H9 (cell line): ENCODE data around the gene CHD6. TPM values are rescaled to one million over a fixed set of nuclear protein-coding genes. Genes with fewer than 3 reads are reported as not detected.

Experiments
- DNase-seq: peaks from one replicate; pipeline ENCODE4 v3.0.0-alpha.2; 2017
- H2AFZ ChIP-seq: one replicate; pipeline ENCODE4 v1.6.1; 2013; ENCODE audit warnings: mild to moderate bottlenecking, low read length, control low read depth, moderate library complexity
- H2AK5ac ChIP-seq: 2 replicates; pipeline ENCODE4 v1.6.1; 2013; ENCODE audit warnings: low read length, control low read depth, mixed read lengths; ENCODE audit not compliant: insufficient read length
- H2BK120ac ChIP-seq: one replicate; pipeline ENCODE4 v1.6.1; 2013; ENCODE audit warnings: low read depth, mild to moderate bottlenecking, low read length, control low read depth, inconsistent platforms; ENCODE audit not compliant: poor library complexity, severe bottlenecking
- H2BK12ac ChIP-seq: 2 replicates; pipeline ENCODE4 v1.6.1; 2013; ENCODE audit warnings: low read length, control low read depth, mixed read lengths, low read depth; ENCODE audit not compliant: insufficient read length
- H2BK15ac ChIP-seq: 2 replicates; pipeline ENCODE4 v1.6.1; 2013; ENCODE audit warnings: low read depth, low read length, control low read depth
- H2BK20ac ChIP-seq: one replicate; pipeline ENCODE4 v1.6.1; 2013; ENCODE audit warnings: low read depth, mild to moderate bottlenecking, low read length, control low read depth, inconsistent platforms; ENCODE audit not compliant: poor library complexity, severe bottlenecking
- H2BK5ac ChIP-seq: 2 replicates; pipeline ENCODE4 v1.6.1; 2013; ENCODE audit warnings: low read length, control low read depth, mixed read lengths; ENCODE audit not compliant: insufficient read length
- H3K14ac ChIP-seq: 2 replicates; pipeline ENCODE4 v1.6.1; 2013; ENCODE audit warnings: low read length, control low read depth; ENCODE audit not compliant: insufficient read depth
- H3K18ac ChIP-seq: 2 replicates; pipeline ENCODE4 v1.6.1; 2013; ENCODE audit warnings: low read depth, mild to moderate bottlenecking, mixed read lengths, low read length, control low read depth; ENCODE audit not compliant: insufficient read length
- H3K23ac ChIP-seq: 2 replicates; pipeline ENCODE4 v1.6.1; 2013; ENCODE audit warnings: low read length, control low read depth, mixed read lengths, low read depth; ENCODE audit not compliant: insufficient read length
- H3K23me2 ChIP-seq: 2 replicates; pipeline ENCODE4 v1.6.1; 2013; ENCODE audit warnings: low read depth, mild to moderate bottlenecking, mixed read lengths, low read length, control low read depth; ENCODE audit not compliant: insufficient read length, poor library complexity, severe bottlenecking
- H3K27ac ChIP-seq: 2 replicates; pipeline ENCODE4 v1.5.1; 2013; ENCODE audit warnings: low read length, control low read depth, mixed read lengths, low read depth; ENCODE audit not compliant: insufficient read length
- H3K27me3 ChIP-seq: 2 replicates; pipeline ENCODE4 v1.6.1; 2013; ENCODE audit warnings: low read length, control low read depth, inconsistent platforms; ENCODE audit not compliant: insufficient read depth
- H3K4ac ChIP-seq: 2 replicates; pipeline ENCODE4 v1.6.1; 2013; ENCODE audit warnings: low read depth, mild to moderate bottlenecking, control low read depth, inconsistent platforms, low read length, moderate library complexity
- H3K4me1 ChIP-seq: 2 replicates; pipeline ENCODE4 v1.6.1; 2013; ENCODE audit warnings: low read length, control low read depth, inconsistent platforms; ENCODE audit not compliant: insufficient read depth
- H3K4me2 ChIP-seq: 2 replicates; pipeline ENCODE4 v1.6.1; 2013; ENCODE audit warnings: low read length, control low read depth, mixed read lengths; ENCODE audit not compliant: insufficient read length, insufficient read depth
- H3K56ac ChIP-seq: 2 replicates; pipeline ENCODE4 v1.6.1; 2013; ENCODE audit warnings: low read depth, mild to moderate bottlenecking, mixed read lengths, low read length, control low read depth; ENCODE audit not compliant: insufficient read length
- H3K79me1 ChIP-seq: 2 replicates; pipeline ENCODE4 v1.6.1; 2013; ENCODE audit warnings: low read depth, mild to moderate bottlenecking, moderate library complexity, low read length, control low read depth, inconsistent platforms; ENCODE audit not compliant: insufficient read depth, poor library complexity, severe bottlenecking
- H3K79me2 ChIP-seq: 2 replicates; pipeline ENCODE4 v1.6.1; 2013; ENCODE audit warnings: low read length, control low read depth, inconsistent platforms; ENCODE audit not compliant: insufficient read depth
- H3K9ac ChIP-seq: 2 replicates; pipeline ENCODE4 v1.6.1; 2013; ENCODE audit warnings: low read length, control low read depth, mixed read lengths; ENCODE audit not compliant: insufficient read length; ENCODE audit errors: extremely low read depth
- H3K9me3 ChIP-seq: one replicate; pipeline ENCODE4 v1.6.1; 2013; ENCODE audit warnings: low read depth, low read length, inconsistent platforms; ENCODE audit not compliant: control insufficient read depth
- H3T11ph ChIP-seq: one replicate; pipeline ENCODE4 v1.6.1; 2013; ENCODE audit warnings: mild to moderate bottlenecking, low read length, control low read depth, inconsistent platforms
- H4K20me1 ChIP-seq: one replicate; pipeline ENCODE4 v1.6.1; 2013; ENCODE audit not compliant: control insufficient read depth, insufficient read length, insufficient read depth
- H4K5ac ChIP-seq: 2 replicates; pipeline ENCODE4 v1.6.1; 2013; ENCODE audit warnings: low read depth, mild to moderate bottlenecking, mixed read lengths, low read length, control low read depth; ENCODE audit not compliant: insufficient read length
- H4K8ac ChIP-seq: replicated peaks from 2 replicates; pipeline ENCODE4 v1.6.1; 2013; ENCODE audit warnings: low read length, control low read depth, mixed read lengths, low read depth; ENCODE audit not compliant: insufficient read length
- H4K91ac ChIP-seq: 2 replicates; pipeline ENCODE4 v1.6.1; 2013; ENCODE audit warnings: low read depth, mild to moderate bottlenecking, moderate library complexity, mixed read lengths, low read length, control low read depth; ENCODE audit not compliant: insufficient read length
- H3K27ac Mint-ChIP-seq, 3 experiments: 2 replicates in 2 of 3; 3 replicates in 1 of 3; pipeline ENCODE4 v1.8.0; 2020 to 2021; ENCODE audit warnings: mixed read lengths in 3 of 3, mild to moderate bottlenecking in 1 of 3, moderate library complexity in 1 of 3
- H3K27me3 Mint-ChIP-seq: 2 replicates; pipeline ENCODE4 v1.8.0; 2021; ENCODE audit warnings: low read depth, mild to moderate bottlenecking, moderate library complexity, mixed read lengths
- H3K36me3 Mint-ChIP-seq, 3 experiments: 2 replicates in 2 of 3; 3 replicates in 1 of 3; pipeline ENCODE4 v1.8.0; 2020 to 2021; ENCODE audit warnings: low read depth in 3 of 3, mixed read lengths in 3 of 3; ENCODE audit not compliant: insufficient read depth in 1 of 3
- H3K4me1 Mint-ChIP-seq, 2 experiments: 2 replicates each; pipeline ENCODE4 v1.8.0; 2020; ENCODE audit warnings: mixed read lengths in 2 of 2
- H3K4me3 Mint-ChIP-seq, 2 experiments: 2 replicates in 1 of 2; 3 replicates in 1 of 2; pipeline ENCODE4 v1.8.0; 2020 to 2021; ENCODE audit warnings: mild to moderate bottlenecking in 2 of 2, mixed read lengths in 2 of 2, moderate library complexity in 1 of 2
- H3K9me3 Mint-ChIP-seq, 2 experiments: 2 replicates in 1 of 2; 3 replicates in 1 of 2; pipeline ENCODE4 v1.8.0; 2020; ENCODE audit warnings: mild to moderate bottlenecking in 2 of 2, mixed read lengths in 2 of 2, moderate library complexity in 1 of 2
- WGBS: extraction: QIAGEN DNeasy Blood & Tissue Kit; methylation state at CpG from one replicate; pipeline ENCODE4 v1.1.7; 2013; ENCODE audit warnings: missing lambda C conversion rate, low lambda C conversion rate, mixed read lengths; ENCODE audit not compliant: insufficient read length; ENCODE audit errors: extremely low coverage; 5-methylcytosine and 5-hydroxymethylcytosine counted together
- total RNA-seq: library from RNA; stranded (reverse); gene quantifications from 2 replicates; pipeline ENCODE4 v1.2.1, GENCODE V29; 2021
- TF ChIP-seq, protein P1 (sequence below): fragments of 200-600 bp; sonication (generic); conservative IDR thresholded peaks from 3 replicates; pipeline ENCODE4 v1.8.0; 2021; ENCODE audit warnings: antibody characterized with exemption, mild to moderate bottlenecking

Gene CHD6
- total RNA-seq, 1 experiment from 2014 or later: 51.5 TPM

DNA sequence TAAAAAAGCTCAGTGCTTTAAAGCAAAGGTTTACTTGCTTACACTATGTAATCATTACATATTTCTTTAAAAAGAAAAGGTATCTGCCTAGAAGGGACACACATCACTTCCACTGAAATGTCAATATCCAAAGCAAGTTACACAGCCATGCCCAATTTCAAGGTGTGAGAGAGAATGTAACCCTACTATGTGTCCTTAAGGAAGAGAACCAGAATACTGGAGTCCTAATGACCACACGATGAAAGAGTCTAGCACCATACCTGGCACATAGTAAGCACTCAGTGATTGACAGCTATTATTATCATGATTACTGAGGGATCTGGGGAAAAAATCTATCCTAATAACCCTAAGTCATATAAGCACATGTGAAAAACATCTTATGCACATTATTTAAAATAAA, 10.4 kb downstream of the CHD6 start:
- no peak overlapping the region for H2BK20ac ChIP-seq
- H2BK12ac ChIP-seq: no peak overlapping the region
- H2BK5ac ChIP-seq: no peak overlapping the region
- peaks cover 15 to 20% of the 10 kb centered on the region in 2 experiments for H3K4me1 Mint-ChIP-seq
- no peaks in the 10 kb centered on the region; the same call in 1 of the 2 replicates for H3K4me1 ChIP-seq
- H3K4ac ChIP-seq: no peak overlapping the region
- no peaks in the 10 kb centered on the region; a peak in 1 of 5 replicates for H3K9me3 Mint-ChIP-seq
- no peak overlapping the region for H4K8ac ChIP-seq
- H3K14ac ChIP-seq: no peak overlapping the region
- TF ChIP-seq, protein P1, sequence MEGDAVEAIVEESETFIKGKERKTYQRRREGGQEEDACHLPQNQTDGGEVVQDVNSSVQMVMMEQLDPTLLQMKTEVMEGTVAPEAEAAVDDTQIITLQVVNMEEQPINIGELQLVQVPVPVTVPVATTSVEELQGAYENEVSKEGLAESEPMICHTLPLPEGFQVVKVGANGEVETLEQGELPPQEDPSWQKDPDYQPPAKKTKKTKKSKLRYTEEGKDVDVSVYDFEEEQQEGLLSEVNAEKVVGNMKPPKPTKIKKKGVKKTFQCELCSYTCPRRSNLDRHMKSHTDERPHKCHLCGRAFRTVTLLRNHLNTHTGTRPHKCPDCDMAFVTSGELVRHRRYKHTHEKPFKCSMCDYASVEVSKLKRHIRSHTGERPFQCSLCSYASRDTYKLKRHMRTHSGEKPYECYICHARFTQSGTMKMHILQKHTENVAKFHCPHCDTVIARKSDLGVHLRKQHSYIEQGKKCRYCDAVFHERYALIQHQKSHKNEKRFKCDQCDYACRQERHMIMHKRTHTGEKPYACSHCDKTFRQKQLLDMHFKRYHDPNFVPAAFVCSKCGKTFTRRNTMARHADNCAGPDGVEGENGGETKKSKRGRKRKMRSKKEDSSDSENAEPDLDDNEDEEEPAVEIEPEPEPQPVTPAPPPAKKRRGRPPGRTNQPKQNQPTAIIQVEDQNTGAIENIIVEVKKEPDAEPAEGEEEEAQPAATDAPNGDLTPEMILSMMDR: no peak
- H3K27ac Mint-ChIP-seq: no peak overlapping the region; a peak in 1 of 7 replicates
- peaks cover under 1% of the 10 kb centered on the region for H3K79me1 ChIP-seq
- no peak overlapping the region for H2AK5ac ChIP-seq
- no peaks in the 10 kb centered on the region for H3K9me3 ChIP-seq
- H4K5ac ChIP-seq: no peak overlapping the region
- H3K56ac ChIP-seq: no peak overlapping the region
- no peaks in the 10 kb centered on the region for H3K27me3 ChIP-seq
- no peaks in the 10 kb centered on the region for H4K20me1 ChIP-seq
- no CpG with 5 or more reads among the region's 1 CpG for WGBS
- DNase-seq: no peak
- no peak overlapping the region for H3K9ac ChIP-seq
- H3K79me2 ChIP-seq: peaks cover 52% of the 10 kb centered on the region
- H3K4me2 ChIP-seq: no peak overlapping the region
- no peak overlapping the region for H3K23ac ChIP-seq
- H3K36me3 Mint-ChIP-seq: peaks cover 2 to 8% (median 6%) of the 10 kb centered on the region in 3 experiments; a peak in 4 of 7 replicates
- H2BK120ac ChIP-seq: no peak overlapping the region
- H3K4me3 Mint-ChIP-seq: no peak overlapping the region
- H3K18ac ChIP-seq: no peak overlapping the region
- H3K27me3 Mint-ChIP-seq: no peaks in the 10 kb centered on the region
- H2AFZ ChIP-seq: no peak overlapping the region
- H4K91ac ChIP-seq: no peak overlapping the region
- H3T11ph ChIP-seq: no peak overlapping the region
- H2BK15ac ChIP-seq: no peak overlapping the region
- no peaks in the 10 kb centered on the region for H3K23me2 ChIP-seq
- no peak overlapping the region for H3K27ac ChIP-seq
